T1000 (cell line): Measurements from ENCODE around the gene ROGDI.
"Not testable (repeated sequence)": the region's sequence is repeated elsewhere in the genome, so short reads cannot be mapped to it uniquely, and the experiment has no call there.

Experiments used
- DNase-seq: peaks from one replicate; lab custom pipeline; 2025; ENCODE audit warnings: mixed read lengths; lab: John Stamatoyannopoulos, UW

The ROGDI gene

GRCh38 chr16:4790261-4790660 lies 12.2 kb downstream of the ROGDI start:
- DNase-seq: no peak

- DNase-seq: no peak
These were observed 13.5 kb downstream of the ROGDI start for GRCh38 chr16:4788910-4789309.

- no peak for DNase-seq
These were observed 13.9 kb downstream of the ROGDI start for GRCh38 chr16:4788489-4788889.

- no peak for DNase-seq
These were observed 14.6 kb downstream of the ROGDI start, which contains the start of gene SEPTIN12 for GRCh38 chr16:4787627-4788482. Gene SEPTIN12, minus strand, starts transcription at chr16:4788345. Its CDS starts 700 bp downstream, at chr16:4787645.

- DNase-seq: no peak
These were observed 15.4 kb downstream of the ROGDI start for GRCh38 chr16:4787068-4787467.

- no peak for DNase-seq
These were observed 16.5 kb downstream of the ROGDI start for GRCh38 chr16:4785758-4786433.

- DNase-seq: not testable (repeated sequence)
These were observed 17.9 kb downstream of the ROGDI start for GRCh38 chr16:4784444-4784987.

- DNase-seq: no peak
These were observed 18.5 kb downstream of the ROGDI start for GRCh38 chr16:4783951-4784336.

- no peak for DNase-seq
These were observed 19.0 kb downstream of the ROGDI start for GRCh38 chr16:4783251-4783950.

GRCh38 chr16:4780235-4780634 lies 22.2 kb downstream of the ROGDI start:
- no peak for DNase-seq

- no peak for DNase-seq
These were observed 24.4 kb downstream of the ROGDI start for GRCh38 chr16:4778050-4778392.

GRCh38 chr16:4777339-4778049 lies 24.9 kb downstream of the ROGDI start:
- DNase-seq: no peak

GRCh38 chr16:4776141-4776705 lies 26.2 kb downstream of the ROGDI start:
- DNase-seq: no peak

GRCh38 chr16:4775005-4775404 lies 27.4 kb downstream of the ROGDI start:
- no peak for DNase-seq

GRCh38 chr16:4772351-4772750 lies 30.1 kb downstream of the ROGDI start:
- DNase-seq: no peak

- DNase-seq: no peak
These were observed 30.8 kb downstream of the ROGDI start for GRCh38 chr16:4771646-4772045.

- DNase-seq: no peak
These were observed 33.2 kb downstream of the ROGDI start for GRCh38 chr16:4769306-4769638.

GRCh38 chr16:4768549-4769305 lies 33.7 kb downstream of the ROGDI start:
- peak; percentile 92 for DNase-seq

GRCh38 chr16:4767872-4768548 lies 34.4 kb downstream of the ROGDI start:
- DNase-seq: no peak
